HG03520 (cell line): ENCODE results near the gene TTC19.
A peak's percentile ranks its signal among the peaks of the same experiment; 100 is the strongest.
"Not testable (repeated sequence)": the region's sequence is repeated elsewhere in the genome, so short reads cannot be mapped to it uniquely, and the experiment has no call there.

Experiments
- ATAC-seq: cut with Tn5 transposase; IDR thresholded peaks from one replicate; pipeline ENCODE4 v1.9.1; 2021; ENCODE audit warnings: mild to moderate bottlenecking, moderate library complexity; ENCODE audit not compliant: unreplicated experiment

The TTC19 gene

DNA sequence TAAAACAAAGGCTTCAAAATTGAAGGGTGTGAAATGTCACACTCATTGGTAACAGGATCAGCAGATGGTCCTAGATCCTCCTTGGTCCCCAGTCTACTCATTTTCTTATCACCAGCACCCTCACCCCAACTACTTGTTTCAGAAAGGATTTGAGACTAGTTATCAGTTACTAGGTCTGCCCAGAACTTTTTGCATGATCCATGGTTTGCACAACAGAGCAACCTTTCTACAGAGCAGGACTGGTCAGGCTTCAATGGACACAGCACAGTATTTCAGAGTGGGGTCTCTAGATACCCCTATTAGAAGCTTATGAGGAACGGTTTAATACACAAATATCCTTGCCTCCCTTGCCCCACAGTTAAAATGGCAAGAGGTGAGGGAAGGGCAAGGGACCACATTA, 25.6 kb downstream of the TTC19 start:
- ATAC-seq = no peak

DNA sequence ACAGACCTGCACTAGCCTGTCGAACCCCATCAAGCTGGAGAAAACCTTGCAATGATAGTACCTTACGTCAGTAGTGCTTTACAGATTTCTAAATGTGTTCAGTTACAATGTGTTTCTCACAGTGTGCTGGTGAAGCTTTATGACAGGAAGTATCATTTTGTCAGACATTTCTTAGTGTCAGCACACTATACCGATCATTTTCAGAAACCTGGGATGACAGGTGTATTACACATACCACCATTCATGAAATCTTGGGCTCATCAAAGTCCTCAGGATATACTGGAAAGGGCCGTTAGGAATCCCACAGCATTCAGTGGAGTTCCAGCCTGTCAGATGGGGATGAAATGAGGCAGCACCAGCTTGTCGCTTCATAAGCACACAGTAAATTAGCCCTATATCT, 27.3 kb downstream of the TTC19 start:
- no peak for ATAC-seq

DNA sequence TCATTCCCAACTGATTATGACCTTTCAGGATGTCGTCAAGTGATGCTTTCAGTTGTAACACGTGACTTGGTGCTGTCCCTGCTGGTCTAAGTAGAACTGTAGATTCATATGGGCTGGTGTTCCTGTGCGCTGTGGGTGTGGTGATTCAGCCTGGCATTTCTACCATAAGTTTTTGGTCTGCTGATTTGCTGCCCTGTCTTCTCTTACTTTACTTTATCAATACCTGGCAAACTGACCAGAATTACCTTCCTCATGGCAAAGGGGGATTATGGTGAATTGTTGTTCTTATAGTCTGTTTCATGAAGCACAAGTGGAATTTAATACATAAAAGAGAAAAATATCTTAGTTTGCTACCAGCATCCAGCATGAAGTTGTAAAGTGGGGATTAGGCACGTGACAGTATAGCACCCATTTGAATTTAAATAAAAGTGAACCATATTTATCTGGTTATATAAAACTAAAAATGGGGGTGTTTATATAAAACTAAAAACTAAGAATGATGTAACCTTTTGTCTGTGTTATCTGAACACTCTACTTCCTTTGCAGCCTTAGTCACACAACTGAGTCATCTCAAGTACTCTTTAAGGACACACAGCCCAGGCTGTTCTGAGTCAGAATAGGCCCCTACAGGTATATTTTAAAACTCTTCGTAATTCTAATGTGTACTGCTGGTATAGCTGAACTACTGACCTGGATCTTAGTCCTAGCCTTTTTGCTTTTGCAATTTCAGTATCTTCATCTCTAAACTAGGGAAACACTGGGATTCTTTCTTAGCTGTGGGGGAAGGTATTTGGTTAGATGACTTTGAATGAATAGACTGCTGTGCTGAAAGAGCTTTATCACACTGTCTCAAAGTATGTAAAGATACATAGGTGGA, 28.3 kb downstream of the TTC19 start:
- ATAC-seq = peak; percentile 90

DNA sequence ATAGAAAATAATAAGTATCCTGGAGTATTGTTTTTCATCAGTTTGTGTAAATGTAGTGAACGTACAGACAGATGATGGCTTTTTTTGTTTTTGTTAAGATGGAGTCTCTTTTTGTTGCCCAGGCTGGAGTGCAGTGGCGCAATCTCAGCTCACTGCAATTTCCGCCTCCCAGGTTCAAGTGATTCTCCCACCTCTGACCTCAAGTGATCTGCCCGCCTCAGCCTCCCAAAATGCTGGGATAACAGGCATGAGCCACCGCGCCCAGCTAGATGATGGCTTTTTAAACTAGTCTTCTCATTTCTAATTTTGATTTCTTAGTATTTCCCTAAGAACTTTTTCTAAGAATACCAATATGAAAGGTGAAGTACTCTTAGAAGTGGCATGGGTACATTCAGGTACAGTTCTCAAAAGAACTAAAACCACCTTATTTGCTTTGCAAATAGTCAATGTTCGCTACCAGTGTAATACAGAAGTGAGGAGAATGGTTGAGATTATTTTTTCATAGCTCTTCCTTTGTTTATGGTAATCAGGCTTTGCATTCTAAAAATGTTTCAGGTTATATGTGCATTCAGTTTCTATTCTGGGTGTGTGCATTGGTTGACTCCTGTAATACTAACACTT, 34.2 kb downstream of the TTC19 start:
- no peak for ATAC-seq

DNA sequence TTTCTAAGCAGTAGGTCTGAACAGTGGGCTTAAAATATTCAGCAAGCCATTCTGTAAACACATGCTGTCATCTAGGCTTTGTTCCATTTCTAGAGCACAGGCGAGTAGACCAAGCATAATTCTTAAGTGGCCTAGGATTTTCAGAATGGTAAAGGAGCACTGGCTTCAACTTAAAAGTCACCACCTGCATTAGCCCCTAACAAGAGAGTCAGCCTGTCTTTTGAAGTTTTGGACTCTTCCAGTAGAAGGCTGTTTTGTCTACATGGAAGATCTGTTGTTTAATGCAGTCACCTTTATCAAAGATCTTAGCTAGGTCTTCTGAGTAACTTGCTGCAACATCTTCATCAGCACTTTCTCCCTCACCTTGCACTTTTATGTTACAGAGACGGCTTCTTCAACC, 36.6 kb downstream of the TTC19 start:
- no peak for ATAC-seq

DNA sequence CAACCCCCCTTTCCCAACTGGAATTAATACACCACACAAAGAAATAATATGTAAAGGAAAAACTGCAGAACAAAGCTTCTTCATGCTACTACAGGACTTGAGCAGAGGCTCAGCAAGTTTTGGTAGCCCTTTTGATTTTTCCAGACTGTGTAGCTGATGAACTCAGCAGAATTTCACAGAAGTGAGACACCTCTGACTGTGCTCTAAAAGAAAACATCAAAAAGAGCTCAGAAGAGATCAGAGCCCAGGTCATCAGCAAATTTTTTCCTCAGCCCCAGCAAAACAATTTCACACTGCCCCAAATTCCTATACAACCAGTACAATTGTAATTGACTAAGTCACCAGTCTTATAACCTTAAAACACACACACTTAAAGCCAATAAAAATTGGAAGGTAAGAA, 38.0 kb downstream of the TTC19 start:
- ATAC-seq = no peak

DNA sequence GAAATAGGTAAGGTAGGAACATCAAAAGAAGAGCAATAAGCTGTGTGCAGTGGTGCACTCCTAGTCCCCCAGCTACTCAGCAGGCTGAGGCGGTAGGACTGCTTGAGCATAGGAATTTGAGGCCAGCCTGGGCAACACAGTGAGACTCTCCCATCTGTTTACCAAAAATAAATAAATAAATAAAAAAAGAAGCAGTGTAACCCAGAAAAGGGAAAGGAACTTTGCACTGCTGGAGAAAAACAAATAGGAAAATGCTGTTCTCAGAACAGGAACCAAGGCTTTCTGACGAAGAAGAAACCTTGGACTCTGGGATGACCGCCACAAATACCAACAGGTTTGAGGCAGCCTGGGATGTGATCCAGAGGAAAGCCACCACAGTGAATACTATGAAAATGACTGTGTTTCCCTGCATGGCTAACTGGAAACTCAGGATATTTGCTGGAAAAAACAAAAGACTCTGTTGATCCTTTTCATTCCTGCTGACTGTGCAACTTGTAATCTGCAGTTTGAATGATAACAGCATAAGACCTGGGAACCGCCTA, 41.2 kb downstream of the TTC19 start:
- no peak for ATAC-seq

DNA sequence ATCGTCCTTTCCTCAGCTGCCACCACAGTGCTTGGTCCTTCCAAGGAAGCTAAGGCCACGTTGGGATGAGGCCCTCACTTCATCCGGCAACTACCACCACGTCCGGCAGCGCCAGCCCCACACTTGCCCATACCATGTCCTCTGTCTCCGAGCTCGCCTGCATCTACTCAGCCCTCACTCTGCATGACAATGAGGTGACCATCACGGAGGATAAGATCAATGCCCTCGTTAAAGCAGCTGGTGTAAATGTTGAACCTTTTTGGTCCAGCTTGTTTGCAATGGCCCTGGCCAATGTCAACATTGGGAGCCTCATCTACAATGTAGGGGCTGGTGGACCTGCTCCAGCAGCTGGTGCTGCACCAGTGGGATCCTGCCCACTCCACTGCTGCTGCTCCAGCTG, 44.9 kb downstream of the TTC19 start:
- ATAC-seq = no peak

DNA sequence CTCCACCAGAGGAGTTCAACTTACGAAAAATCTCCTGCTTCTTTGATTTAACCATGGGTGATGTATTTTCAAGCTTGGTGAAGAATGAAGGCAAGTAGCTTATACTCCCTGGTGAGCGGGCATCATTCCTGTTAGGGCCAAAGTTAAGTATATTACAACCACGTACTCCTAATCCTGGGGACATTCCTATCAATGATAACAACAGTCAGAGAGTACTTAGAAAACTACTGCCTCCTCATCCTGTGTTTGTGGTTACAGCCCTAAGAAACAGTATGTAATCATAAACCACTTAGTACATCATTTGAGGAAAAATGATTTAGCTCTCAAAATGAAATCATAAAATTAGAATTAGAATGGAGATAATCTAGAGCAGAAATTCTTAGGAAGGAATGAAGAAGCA, 47.3 kb downstream of the TTC19 start:
- no peak for ATAC-seq

DNA sequence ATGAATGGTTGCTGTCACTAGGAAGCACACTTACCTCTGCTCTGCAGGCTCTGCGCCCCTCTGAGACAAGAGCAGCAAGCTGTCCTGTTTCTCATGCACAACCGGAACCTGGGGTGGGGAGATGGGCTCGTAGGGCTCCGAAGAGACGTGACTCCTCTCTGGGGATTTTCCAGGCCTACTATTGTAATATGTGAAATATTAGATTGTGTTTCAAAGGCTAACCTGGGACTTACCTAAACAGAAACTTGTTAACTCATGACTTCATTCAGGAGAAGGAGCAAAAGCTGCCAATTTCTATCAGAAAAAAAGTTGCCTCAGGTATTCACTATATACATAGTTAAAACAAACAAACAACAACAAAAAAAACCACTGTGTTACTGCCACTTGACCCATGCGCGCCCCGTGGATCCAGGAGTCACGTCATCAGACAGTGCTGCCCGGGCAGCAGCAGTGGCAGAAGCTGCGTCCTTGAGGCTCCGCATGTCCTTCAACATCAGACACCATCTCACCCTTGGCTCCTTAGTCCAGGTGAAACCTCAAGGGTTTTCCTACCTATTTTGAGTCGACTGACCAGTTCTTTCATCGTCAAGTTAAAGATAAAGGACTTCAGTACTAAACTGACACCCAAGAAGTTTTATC, 49.3 kb downstream of the TTC19 start:
- ATAC-seq = no peak

DNA sequence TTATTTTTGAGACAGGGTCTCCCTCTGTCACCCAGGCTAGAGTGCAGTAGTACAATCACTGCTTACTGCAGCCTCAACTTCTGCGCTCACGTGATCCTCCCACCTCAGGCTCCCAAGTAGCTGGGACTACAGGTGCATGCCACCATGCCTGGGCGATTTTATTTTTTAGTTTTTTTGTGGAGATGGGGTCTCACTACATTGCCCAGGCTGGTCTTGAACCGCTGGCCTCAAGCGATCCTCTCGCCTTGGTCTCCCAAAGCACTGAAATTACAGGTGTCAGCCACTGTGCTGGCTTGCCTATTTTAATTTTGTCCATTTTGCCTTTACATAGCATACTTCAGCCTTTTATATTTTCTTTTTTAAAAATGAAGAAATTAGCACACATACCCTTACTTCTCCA, 51.2 kb downstream of the TTC19 start:
- no peak for ATAC-seq

DNA sequence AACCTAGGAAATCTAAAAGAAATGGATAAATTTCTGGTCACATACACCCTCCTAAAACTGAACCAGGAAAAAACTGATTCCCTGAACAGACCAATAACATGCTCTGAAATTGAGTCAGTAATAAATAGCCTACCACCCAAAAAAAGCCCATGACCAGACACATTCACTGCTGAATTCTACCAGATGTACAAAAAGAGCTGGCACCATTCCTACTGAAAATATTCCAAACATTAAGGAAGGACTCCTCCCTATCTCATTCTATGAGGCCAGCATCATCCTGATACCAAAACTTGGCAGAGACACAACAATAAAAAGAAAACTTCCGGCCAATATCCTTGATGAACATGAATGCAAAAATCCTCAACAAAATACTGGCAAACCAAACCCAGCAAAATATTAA, 52.9 kb downstream of the TTC19 start:
- ATAC-seq = no peak

DNA sequence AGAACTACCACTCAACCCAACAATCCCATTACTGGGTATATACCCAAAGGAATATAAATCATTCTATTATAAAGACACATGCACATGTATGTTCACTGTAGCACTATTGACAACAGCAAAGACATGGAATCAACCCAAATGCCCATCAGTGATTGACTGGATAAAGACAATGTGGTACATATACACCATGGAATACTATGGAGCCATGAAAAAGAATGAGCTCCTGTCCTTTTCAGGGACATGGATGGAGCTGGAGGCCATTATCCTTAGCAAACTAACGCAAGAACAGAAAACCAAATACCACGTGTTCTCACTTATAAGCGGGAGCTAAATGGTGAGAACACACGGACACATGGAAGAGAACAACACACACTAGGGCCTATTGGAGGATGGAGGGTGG, 55.5 kb downstream of the TTC19 start:
- ATAC-seq = not testable (repeated sequence)

DNA sequence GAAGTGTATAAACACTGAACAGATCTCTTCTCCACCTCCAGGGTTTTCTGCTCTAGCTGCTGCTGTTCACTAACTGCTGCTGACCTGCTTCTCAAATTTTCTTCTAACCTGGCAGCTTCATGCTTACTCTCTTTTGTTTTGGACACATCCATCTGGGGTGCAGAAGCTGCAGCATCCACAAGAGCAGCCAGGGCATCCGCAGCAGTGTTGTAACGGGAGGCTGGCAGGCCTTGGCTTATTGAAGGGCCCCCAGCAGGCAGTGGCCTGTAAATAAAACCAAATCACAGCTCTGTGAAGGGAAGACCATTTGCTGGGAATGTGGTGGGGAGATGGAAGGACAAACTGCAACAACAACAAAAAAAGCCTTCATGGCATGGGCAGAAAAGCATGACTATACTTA, 62.0 kb downstream of the TTC19 start:
- no peak for ATAC-seq

DNA sequence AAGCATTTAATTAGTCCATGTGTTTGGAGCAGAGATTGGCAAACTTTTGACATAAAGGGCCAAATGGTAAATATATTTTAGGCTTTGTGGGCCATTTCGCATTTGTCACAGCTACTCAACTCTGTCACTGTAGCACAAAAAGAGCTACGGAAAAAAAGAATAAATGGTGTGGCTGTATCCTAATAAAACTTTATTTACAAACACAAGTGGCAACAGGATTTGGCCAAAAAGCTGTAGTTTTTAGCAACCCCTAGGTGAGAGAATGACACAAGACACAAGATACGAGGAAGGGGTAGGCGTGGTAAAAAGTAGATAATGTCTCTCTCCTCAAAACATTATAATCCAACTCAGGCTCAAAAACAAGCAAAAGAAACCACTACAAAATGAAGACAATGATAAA, 66.5 kb downstream of the TTC19 start:
- ATAC-seq = no peak

DNA sequence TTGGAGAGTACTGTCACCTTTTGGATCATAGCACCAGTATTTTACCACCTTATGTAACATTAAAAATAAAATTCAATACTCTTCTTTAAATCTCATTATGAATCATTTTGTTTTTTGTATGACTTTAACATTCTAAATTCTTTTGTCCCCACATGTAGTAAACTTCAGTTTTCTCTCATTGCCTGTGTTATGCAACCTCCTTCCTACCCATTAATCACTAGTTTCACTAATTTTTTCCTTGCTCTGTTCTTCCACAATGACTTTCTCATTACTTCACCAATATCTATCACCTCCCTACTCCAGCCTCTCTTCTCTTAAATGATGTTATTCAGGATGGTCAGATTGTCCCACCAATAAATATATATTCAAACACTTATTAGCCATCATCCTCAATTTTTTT, 68.7 kb downstream of the TTC19 start:
- no peak for ATAC-seq

DNA sequence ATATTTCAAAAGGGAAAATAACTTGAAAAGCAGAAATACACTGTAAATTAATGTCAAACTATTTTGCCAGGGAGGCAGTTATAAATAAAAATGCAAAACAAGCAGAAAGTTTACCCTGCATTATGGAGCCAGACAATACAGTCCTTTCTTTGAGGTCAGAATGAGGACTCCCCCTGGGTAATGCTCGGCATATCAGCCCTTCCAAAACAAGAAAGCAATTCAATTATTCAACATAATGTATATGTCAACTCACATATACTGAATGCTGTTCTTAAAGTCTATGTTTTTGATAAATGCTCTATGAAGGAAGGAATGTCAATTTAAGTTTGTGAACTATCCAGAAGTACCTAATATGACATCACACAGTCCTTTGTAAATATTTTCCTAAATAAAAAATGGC, 72.4 kb downstream of the TTC19 start:
- no peak for ATAC-seq

DNA sequence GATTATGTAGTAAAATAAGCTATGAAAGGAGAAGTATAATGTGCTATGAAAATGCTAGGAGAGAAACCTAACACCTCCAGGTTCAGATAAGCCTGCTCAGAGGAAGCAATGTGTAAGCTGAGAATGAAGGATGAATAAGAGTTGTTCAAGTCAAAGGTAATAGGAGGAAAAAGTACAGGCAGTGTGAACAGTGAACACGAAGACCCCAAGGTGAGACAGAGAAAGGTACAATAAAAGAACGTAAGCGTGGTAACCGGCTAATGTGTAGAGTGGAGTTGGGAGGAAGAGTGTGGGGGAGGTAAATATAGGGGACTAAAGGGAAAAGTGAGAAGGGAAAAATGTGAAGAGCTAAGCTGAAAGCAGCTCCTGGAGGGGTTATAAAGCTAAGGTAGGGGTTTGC, 74.2 kb downstream of the TTC19 start:
- ATAC-seq = no peak

DNA sequence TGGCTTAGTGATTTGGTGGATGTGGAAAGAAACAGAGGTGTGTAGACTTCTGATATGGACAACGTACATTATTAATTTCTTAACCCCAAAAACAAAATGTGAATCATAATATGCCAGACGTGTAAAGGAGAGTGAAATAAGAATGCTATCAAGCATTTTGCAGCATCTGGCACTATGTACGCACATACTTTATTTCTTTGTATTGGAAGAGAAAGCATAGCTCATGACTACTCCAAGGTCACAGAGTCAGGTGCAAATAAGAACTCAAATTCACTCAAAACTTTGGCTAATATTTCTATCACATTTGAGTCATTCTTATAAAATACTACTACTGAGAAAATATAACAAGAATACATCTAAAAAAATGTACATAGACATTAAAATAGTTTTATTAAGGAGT, 74.8 kb downstream of the TTC19 start:
- no peak for ATAC-seq

DNA sequence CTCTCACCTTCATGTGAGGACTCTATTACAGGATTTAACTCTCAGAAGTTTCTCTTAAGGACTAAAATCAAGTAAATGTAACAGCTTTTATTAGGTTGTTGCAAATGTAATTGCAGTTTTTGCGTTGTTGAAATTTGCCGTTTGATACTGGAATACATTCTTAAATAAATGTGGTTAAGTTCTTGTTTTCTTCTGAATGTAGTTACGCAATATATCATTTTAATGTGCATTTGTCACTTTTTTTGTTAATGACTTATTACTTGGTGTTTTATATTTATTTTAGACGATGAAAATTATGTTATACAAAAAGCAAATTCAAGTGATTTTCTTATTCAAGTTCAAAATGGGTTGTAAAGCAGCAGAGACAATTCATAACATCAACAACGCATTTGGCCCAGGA, 76.3 kb downstream of the TTC19 start:
- no peak for ATAC-seq
